Measurements from ENCODE around the gene CAMKMT.

The CAMKMT gene

GRCh38 chr2:44596537-44597320 lies 235.0 kb downstream of the CAMKMT start:
- no peak for DNase-seq (ENCODE audit: low read depth, low spot score)

- no peak for DNase-seq (ENCODE audit: low read depth, low spot score)
Observed at GRCh38 chr2:44598330-44599119, 236.8 kb downstream of the CAMKMT start.

GRCh38 chr2:44599130-44599529 lies 237.4 kb downstream of the CAMKMT start:
- DNase-seq (ENCODE audit: low read depth, low spot score), result no peak

- no peak for DNase-seq (ENCODE audit: low read depth, low spot score)
Observed at GRCh38 chr2:44602446-44602845, 240.7 kb downstream of the CAMKMT start.

GRCh38 chr2:44605511-44605910 lies 243.8 kb downstream of the CAMKMT start:
- DNase-seq (ENCODE audit: low read depth, low spot score), result no peak

- no peak for DNase-seq (ENCODE audit: low read depth, low spot score)
Observed at GRCh38 chr2:44612276-44612675, 250.5 kb downstream of the CAMKMT start.

- no peak for DNase-seq (ENCODE audit: low read depth, low spot score)
Observed at GRCh38 chr2:44614940-44615339, 253.2 kb downstream of the CAMKMT start.

GRCh38 chr2:44615950-44616518 lies 254.3 kb downstream of the CAMKMT start:
- no peak for DNase-seq (ENCODE audit: low read depth, low spot score)

- DNase-seq (ENCODE audit: low read depth, low spot score), result no peak
Observed at GRCh38 chr2:44616667-44617155, 255.0 kb downstream of the CAMKMT start.

GRCh38 chr2:44618251-44619023 lies 256.7 kb downstream of the CAMKMT start:
- DNase-seq (ENCODE audit: low read depth, low spot score), result no peak

- DNase-seq (ENCODE audit: low read depth, low spot score), result no peak
Observed at GRCh38 chr2:44620189-44620990, 258.6 kb downstream of the CAMKMT start.

- DNase-seq (ENCODE audit: low read depth, low spot score), result no peak
Observed at GRCh38 chr2:44623622-44624351, 262.0 kb downstream of the CAMKMT start.

GRCh38 chr2:44628297-44628696 lies 266.6 kb downstream of the CAMKMT start:
- DNase-seq (ENCODE audit: low read depth, low spot score), result no peak

GRCh38 chr2:44632931-44633689 lies 271.4 kb downstream of the CAMKMT start:
- no peak for DNase-seq (ENCODE audit: low read depth, low spot score)

GRCh38 chr2:44635725-44636124 lies 274.0 kb downstream of the CAMKMT start:
- DNase-seq (ENCODE audit: low read depth, low spot score), result no peak

- no peak for DNase-seq (ENCODE audit: low read depth, low spot score)
Observed at GRCh38 chr2:44638649-44639048, 276.9 kb downstream of the CAMKMT start.

- no peak for DNase-seq (ENCODE audit: low read depth, low spot score)
Observed at GRCh38 chr2:44639399-44639798, 277.7 kb downstream of the CAMKMT start.

- DNase-seq (ENCODE audit: low read depth, low spot score), result no peak
Observed at GRCh38 chr2:44642123-44642857, 280.5 kb downstream of the CAMKMT start.

- no peak for DNase-seq (ENCODE audit: low read depth, low spot score)
Observed at GRCh38 chr2:44645937-44646336, 284.2 kb downstream of the CAMKMT start.
